ENCODE data around the gene KLHDC7A. TPM values are rescaled to one million over a fixed set of nuclear protein-coding genes. Genes with fewer than 3 reads are reported as not detected.
"Not testable (repeated sequence)": the region's sequence is repeated elsewhere in the genome, so short reads cannot be mapped to it uniquely, and the experiment has no call there.

The KLHDC7A gene
- 0.14 and 0.58 TPM in 2 replicates for total RNA-seq (2014; rRNA removed; shearing (Covaris generic))

- peak; percentile 88 for DNase-seq (ENCODE audit: low spot score)
Measured at GRCh38 chr1:18480315-18481189, at the start of gene KLHDC7A. Gene KLHDC7A (plus strand): TSS chr1:18480930. CDS start chr1:18480982, 52 bp downstream.

GRCh38 chr1:18434041-18434440, 46.7 kb upstream of the KLHDC7A start:
- DNase-seq (ENCODE audit: low spot score) = no peak

GRCh38 chr1:18440385-18441226, 40.1 kb upstream of the KLHDC7A start:
- DNase-seq (ENCODE audit: low spot score) = no peak

GRCh38 chr1:18443587-18444520, 36.9 kb upstream of the KLHDC7A start:
- DNase-seq (ENCODE audit: low spot score) = no peak

GRCh38 chr1:18444563-18444962, 36.2 kb upstream of the KLHDC7A start:
- DNase-seq (ENCODE audit: low spot score) = no peak

GRCh38 chr1:18446751-18447150, 34.0 kb upstream of the KLHDC7A start:
- no peak for DNase-seq (ENCODE audit: low spot score)

GRCh38 chr1:18447509-18448220, 33.1 kb upstream of the KLHDC7A start:
- DNase-seq (ENCODE audit: low spot score) = no peak

- DNase-seq (ENCODE audit: low spot score) = no peak
Measured at GRCh38 chr1:18448889-18449288, 31.8 kb upstream of the KLHDC7A start.

- no peak for DNase-seq (ENCODE audit: low spot score)
Measured at GRCh38 chr1:18452550-18452949, 28.2 kb upstream of the KLHDC7A start.

- DNase-seq (ENCODE audit: low spot score) = no peak
Measured at GRCh38 chr1:18458133-18459092, 22.3 kb upstream of the KLHDC7A start.

GRCh38 chr1:18461656-18462055, 19.1 kb upstream of the KLHDC7A start:
- no peak for DNase-seq (ENCODE audit: low spot score)

- not testable (repeated sequence) for DNase-seq (ENCODE audit: low spot score)
Measured at GRCh38 chr1:18462517-18462916, 18.2 kb upstream of the KLHDC7A start.

- no peak for DNase-seq (ENCODE audit: low spot score)
Measured at GRCh38 chr1:18463063-18463462, 17.7 kb upstream of the KLHDC7A start.

- no peak for DNase-seq (ENCODE audit: low spot score)
Measured at GRCh38 chr1:18463984-18464664, 16.6 kb upstream of the KLHDC7A start.

- no peak for DNase-seq (ENCODE audit: low spot score)
Measured at GRCh38 chr1:18464665-18465050, 16.1 kb upstream of the KLHDC7A start.

GRCh38 chr1:18466676-18467075, 14.1 kb upstream of the KLHDC7A start:
- no peak for DNase-seq (ENCODE audit: low spot score)

GRCh38 chr1:18468570-18468969, 12.2 kb upstream of the KLHDC7A start:
- DNase-seq (ENCODE audit: low spot score) = no peak

- no peak for DNase-seq (ENCODE audit: low spot score)
Measured at GRCh38 chr1:18469514-18469913, 11.2 kb upstream of the KLHDC7A start.

All from H4 (cell line).